ENCODE measurements around the gene TRERF1.
A peak's percentile ranks its signal among the peaks of the same experiment; 100 is the strongest.

TRERF1 gene

GRCh38 chr6:42274898-42275297 is 176.8 kb downstream of the TRERF1 start:
- no peak for DNase-seq (ENCODE audit: low read depth, low spot score)

GRCh38 chr6:42271834-42272805 is 179.6 kb downstream of the TRERF1 start:
- DNase-seq (ENCODE audit: low read depth, low spot score), result no peak

GRCh38 chr6:42269974-42270510 is 181.7 kb downstream of the TRERF1 start:
- DNase-seq (ENCODE audit: low read depth, low spot score), result no peak

GRCh38 chr6:42269553-42269952 is 182.2 kb downstream of the TRERF1 start:
- DNase-seq (ENCODE audit: low read depth, low spot score), result no peak

- no peak for DNase-seq (ENCODE audit: low read depth, low spot score)
Measured at GRCh38 chr6:42268835-42269204, 182.9 kb downstream of the TRERF1 start.

GRCh38 chr6:42268016-42268834 is 183.5 kb downstream of the TRERF1 start:
- no peak for DNase-seq (ENCODE audit: low read depth, low spot score)

GRCh38 chr6:42266538-42266937 is 185.2 kb downstream of the TRERF1 start:
- DNase-seq (ENCODE audit: low read depth, low spot score), result no peak

- DNase-seq (ENCODE audit: low read depth, low spot score), result no peak
Measured at GRCh38 chr6:42264852-42265390, 186.8 kb downstream of the TRERF1 start.

GRCh38 chr6:42264162-42264851 is 187.4 kb downstream of the TRERF1 start:
- DNase-seq (ENCODE audit: low read depth, low spot score), result no peak

GRCh38 chr6:42263165-42263728 is 188.5 kb downstream of the TRERF1 start:
- no peak for DNase-seq (ENCODE audit: low read depth, low spot score)

GRCh38 chr6:42260972-42261371 is 190.8 kb downstream of the TRERF1 start:
- DNase-seq (ENCODE audit: low read depth, low spot score), result no peak

GRCh38 chr6:42260396-42260888 is 191.3 kb downstream of the TRERF1 start:
- DNase-seq (ENCODE audit: low read depth, low spot score), result no peak

- no peak for DNase-seq (ENCODE audit: low read depth, low spot score)
Measured at GRCh38 chr6:42259841-42260395, 191.8 kb downstream of the TRERF1 start.

- DNase-seq (ENCODE audit: low read depth, low spot score), result no peak
Measured at GRCh38 chr6:42259286-42259685, 192.4 kb downstream of the TRERF1 start.

GRCh38 chr6:42257614-42258013 is 194.1 kb downstream of the TRERF1 start:
- DNase-seq (ENCODE audit: low read depth, low spot score), result no peak

- DNase-seq (ENCODE audit: low read depth, low spot score), result no peak
Measured at GRCh38 chr6:42257063-42257462, 194.7 kb downstream of the TRERF1 start.

- no peak for DNase-seq (ENCODE audit: low read depth, low spot score)
Measured at GRCh38 chr6:42255050-42255449, 196.7 kb downstream of the TRERF1 start.

GRCh38 chr6:42254505-42254904 is 197.2 kb downstream of the TRERF1 start:
- DNase-seq (ENCODE audit: low read depth, low spot score), result no peak

GRCh38 chr6:42251911-42252637 is 199.7 kb downstream of the TRERF1 start:
- peak; percentile 21 for DNase-seq (ENCODE audit: low read depth, low spot score)

GRCh38 chr6:42251500-42251899 is 200.2 kb downstream of the TRERF1 start:
- no peak for DNase-seq (ENCODE audit: low read depth, low spot score)
